OCI-LY7 (cell line): ENCODE data around the gene HMOX2. TPM values are rescaled to one million over a fixed set of nuclear protein-coding genes. Genes with fewer than 3 reads are reported as not detected.

Experiments
- BruUV-seq: library from RNA; stranded (reverse); fragments of 400-500 nt; replicated peaks from 2 replicates; lab custom pipeline; 2021; lab: Mats Ljungman, UMichigan
- CTCF ChIA-PET: fragments of 300-600 bp; sonication (Branson Sonifier 250); formaldehyde crosslinking; loops from one replicate; lab custom pipeline; 2022; ENCODE audit warnings: antibody characterized with exemption; ENCODE audit not compliant: unreplicated experiment; lab: Charles Lee
- POLR2A ChIA-PET: fragments of 300-600 bp; sonication (Branson Sonifier 250); formaldehyde crosslinking; loops from one replicate; lab custom pipeline; 2022; ENCODE audit warnings: antibody characterized with exemption; lab: Charles Lee
- DNase-seq: peaks from one replicate; pipeline ENCODE4 v3.0.0-alpha.2; 2015; ENCODE audit warnings: low spot score
- H2AFZ ChIP-seq: fragments of 200-600 bp; sonication (generic), shearing (Covaris generic); 2 replicates; pipeline ENCODE4 v1.6.1; 2014; ENCODE audit warnings: mild to moderate bottlenecking, antibody characterized with exemption, low read length, moderate library complexity
- H3K27ac ChIP-seq: fragments of 200-600 bp; sonication (generic); 2 replicates; pipeline ENCODE4 v1.5.1; 2014; ENCODE audit warnings: mixed run types, low read depth, mild to moderate bottlenecking, moderate library complexity, low read length, inconsistent platforms; ENCODE audit not compliant: poor library complexity, severe bottlenecking
- H3K36me3 ChIP-seq: fragments of 200-600 bp; sonication (generic); 2 replicates; pipeline ENCODE4 v1.6.1; 2014; ENCODE audit warnings: mild to moderate bottlenecking, antibody characterized with exemption, low read length, moderate library complexity, mixed read lengths; ENCODE audit not compliant: insufficient read depth
- H3K4me1 ChIP-seq: fragments of 200-600 bp; sonication (generic); 2 replicates; pipeline ENCODE4 v1.5.1; 2014; ENCODE audit warnings: mild to moderate bottlenecking, low read length; ENCODE audit not compliant: insufficient read depth, poor library complexity, severe bottlenecking
- H3K4me2 ChIP-seq: fragments of 200-600 bp; sonication (generic); 2 replicates; pipeline ENCODE4 v1.6.1; 2014; ENCODE audit warnings: mild to moderate bottlenecking, low read length
- H3K4me3 ChIP-seq: fragments of 200-600 bp; sonication (generic); 2 replicates; pipeline ENCODE4 v1.5.1; 2014; ENCODE audit warnings: mild to moderate bottlenecking, low read depth, low read length; ENCODE audit not compliant: poor library complexity, severe bottlenecking
- H3K79me2 ChIP-seq: fragments of 200-600 bp; sonication (generic); 2 replicates; pipeline ENCODE4 v1.6.1; 2016; ENCODE audit warnings: low read depth, mild to moderate bottlenecking, low read length, moderate library complexity, mixed read lengths; ENCODE audit not compliant: insufficient read depth
- H3K9me2 ChIP-seq: fragments of 200-600 bp; sonication (generic); 2 replicates; pipeline ENCODE4 v1.6.1; 2016; ENCODE audit warnings: mild to moderate bottlenecking, low read length, mixed read lengths; ENCODE audit not compliant: insufficient read depth
- H3K9me3 ChIP-seq: fragments of 200-600 bp; sonication (generic); 2 replicates; pipeline ENCODE4 v1.6.1; 2014; ENCODE audit warnings: mild to moderate bottlenecking, mixed run types, low read length, mixed read lengths
- H4K20me1 ChIP-seq: fragments of 200-600 bp; sonication (generic); 2 replicates; pipeline ENCODE4 v1.6.1; 2014; ENCODE audit warnings: mild to moderate bottlenecking, antibody characterized with exemption, low read length, moderate library complexity, mixed read lengths; ENCODE audit not compliant: insufficient read depth
- CTCF ChIP-seq: fragments of 200-600 bp; sonication (generic); conservative IDR thresholded peaks from 2 replicates; pipeline ENCODE4 v1.5.1; 2014; ENCODE audit warnings: mild to moderate bottlenecking, antibody characterized with exemption, low read length, moderate library complexity, mixed read lengths
- EZH2phosphoT487 ChIP-seq: fragments of 200-600 bp; sonication (generic); IDR thresholded peaks from 2 replicates; pipeline ENCODE4 v1.6.1; 2018; ENCODE audit warnings: low read depth, borderline replicate concordance, mild to moderate bottlenecking, mixed run types, antibody characterized with exemption, low read length, moderate library complexity, mixed read lengths
- intact Hi-C: fragments of 100-400 bp; cut with micrococcal nuclease; formaldehyde crosslinking; loops from one replicate; pipeline ENCODE4 v1.10.0; 2022; ENCODE audit not compliant: unreplicated experiment
- total RNA-seq, 2 experiments: library from RNA; depleted of rRNA in 1 of 2; stranded (reverse); fragments of >200 nt in 1 of 2; shearing (Covaris generic) in 1 of 2; gene quantifications; 2 replicates each; pipeline ENCODE4 v1.2.3, GENCODE V29; 2014 to 2022

HMOX2 gene
- total RNA-seq, 2 experiments from 2014 or later = 37.0 to 46.0 TPM

GRCh38 chr16:4428500-4428899 is 47.7 kb upstream of the HMOX2 start:
- no peak for DNase-seq
- no peak for TF ChIP-seq CTCF
- TF ChIP-seq EZH2phosphoT487 = no peak
- Histone ChIP-seq H3K9me3 (no peaks in the 10 kb centered on the region), H4K20me1 (no peaks in the 10 kb centered on the region), H2AFZ (no peak overlapping the region), H3K4me1 (peaks cover 23% of the 10 kb centered on the region), H3K27ac (no peak overlapping the region), H3K79me2 (peaks cover 61% of the 10 kb centered on the region), H3K4me2 (no peak overlapping the region), H3K9me2 (no peaks in the 10 kb centered on the region), H3K36me3 (peaks cover 63% of the 10 kb centered on the region), H3K4me3 (no peak overlapping the region)
- ChIA-PET CTCF (no interaction called here), POLR2A (no interaction called here)
- no TSS peak for BruUV-seq
- intact Hi-C loops = loop anchor here (10.0 kb wide), 1 partner anchor 416 kb away; the partner anchor contains the start of genes GLYR1 and UBN1

- intact Hi-C loops = no loop called here
- ChIA-PET POLR2A (interaction anchor here (0.6 kb wide), 1 partner anchor 878 kb away, joined by 3 read pairs; no protein-coding TSS in a partner anchor), CTCF (no interaction called here)
- peaks cover 17% of the 10 kb centered on the region for H3K4me1 ChIP-seq
- H3K27ac ChIP-seq = no peak overlapping the region
- H3K9me3 ChIP-seq = no peaks in the 10 kb centered on the region
- no TSS peak for BruUV-seq
- no peak overlapping the region for H3K4me3 ChIP-seq
- H3K79me2 ChIP-seq = peaks cover 59% of the 10 kb centered on the region
- H3K9me2 ChIP-seq = no peaks in the 10 kb centered on the region
- TF ChIP-seq EZH2phosphoT487 (no peak), CTCF (no peak)
- H2AFZ ChIP-seq = no peak overlapping the region
- DNase-seq = no peak
- H4K20me1 ChIP-seq = 0 out of 2 replicates have a peak, but pooled peaks cover 7% of the 10 kb centered on the region
- no peak overlapping the region for H3K4me2 ChIP-seq
- H3K36me3 ChIP-seq = peaks cover 88% of the 10 kb centered on the region
Observed at GRCh38 chr16:4431023-4431422, 45.2 kb upstream of the HMOX2 start.

DNA sequence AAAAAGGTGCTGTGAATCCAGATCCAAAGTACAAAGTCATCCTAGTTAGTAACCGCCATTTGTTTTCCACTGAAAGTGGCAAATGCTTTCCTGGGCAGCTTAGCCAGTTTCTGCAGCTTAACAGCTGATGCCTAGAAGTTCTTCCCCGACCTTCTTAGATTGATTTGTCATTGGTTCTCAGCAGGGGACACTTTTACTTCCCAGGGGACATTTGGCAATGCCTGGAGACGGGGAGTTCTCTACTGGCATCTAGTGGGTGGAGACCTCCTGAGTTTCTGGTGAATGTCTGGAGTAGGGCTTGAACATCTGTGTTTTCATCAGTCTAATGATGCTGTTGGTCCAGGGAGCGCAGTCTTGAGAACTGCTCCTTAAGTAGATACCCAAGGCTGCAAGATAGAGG is 43.0 kb upstream of the HMOX2 start:
- peaks cover 37% of the 10 kb centered on the region for H3K79me2 ChIP-seq

More for the DNA sequence above, 43.0 kb upstream of the HMOX2 start:
- no peaks in the 10 kb centered on the region for H3K9me2 ChIP-seq
- no peak overlapping the region for H2AFZ ChIP-seq
- intact Hi-C loops = no loop called here
- CTCF ChIA-PET = no interaction called here
- H3K27ac ChIP-seq = no peak overlapping the region
- no peak overlapping the region for H3K4me3 ChIP-seq
- POLR2A ChIA-PET = no interaction called here
- BruUV-seq = no TSS peak
- H4K20me1 ChIP-seq = 0 out of 2 replicates have a peak, but pooled peaks cover 9% of the 10 kb centered on the region
- no peak for TF ChIP-seq CTCF
- TF ChIP-seq EZH2phosphoT487 = no peak
- peaks cover 96% of the 10 kb centered on the region for H3K36me3 ChIP-seq
- H3K9me3 ChIP-seq = no peaks in the 10 kb centered on the region
- DNase-seq = no peak
- H3K4me1 ChIP-seq = peaks cover 2% of the 10 kb centered on the region
- H3K4me2 ChIP-seq = no peak overlapping the region
